Gastroesophageal sphincter (tissue), 3 donors: ENCODE measurements around the gene CRTC2.

Source experiments
- POLR2A ChIP-seq, 2 donors: fragments of 450-650 bp; IDR thresholded peaks; one replicate each; pipeline ENCODE4 v1.6.1; 2017; ENCODE audit warnings: antibody characterized with exemption in 2 of 2, mild to moderate bottlenecking in 2 of 2, moderate library complexity in 1 of 2
- TF ChIP-seq, protein P1 (sequence below), 4 experiments: fragments of 200-600 bp in 2 of 4; fragments of 450-650 bp in 2 of 4; sonication (generic) in 1 of 4; IDR thresholded peaks; one replicate each; pipeline ENCODE4 v1.5.1; 2017 to 2019; ENCODE audit warnings: antibody characterized with exemption in 4 of 4, mild to moderate bottlenecking in 2 of 4, moderate library complexity in 2 of 4

DNA sequence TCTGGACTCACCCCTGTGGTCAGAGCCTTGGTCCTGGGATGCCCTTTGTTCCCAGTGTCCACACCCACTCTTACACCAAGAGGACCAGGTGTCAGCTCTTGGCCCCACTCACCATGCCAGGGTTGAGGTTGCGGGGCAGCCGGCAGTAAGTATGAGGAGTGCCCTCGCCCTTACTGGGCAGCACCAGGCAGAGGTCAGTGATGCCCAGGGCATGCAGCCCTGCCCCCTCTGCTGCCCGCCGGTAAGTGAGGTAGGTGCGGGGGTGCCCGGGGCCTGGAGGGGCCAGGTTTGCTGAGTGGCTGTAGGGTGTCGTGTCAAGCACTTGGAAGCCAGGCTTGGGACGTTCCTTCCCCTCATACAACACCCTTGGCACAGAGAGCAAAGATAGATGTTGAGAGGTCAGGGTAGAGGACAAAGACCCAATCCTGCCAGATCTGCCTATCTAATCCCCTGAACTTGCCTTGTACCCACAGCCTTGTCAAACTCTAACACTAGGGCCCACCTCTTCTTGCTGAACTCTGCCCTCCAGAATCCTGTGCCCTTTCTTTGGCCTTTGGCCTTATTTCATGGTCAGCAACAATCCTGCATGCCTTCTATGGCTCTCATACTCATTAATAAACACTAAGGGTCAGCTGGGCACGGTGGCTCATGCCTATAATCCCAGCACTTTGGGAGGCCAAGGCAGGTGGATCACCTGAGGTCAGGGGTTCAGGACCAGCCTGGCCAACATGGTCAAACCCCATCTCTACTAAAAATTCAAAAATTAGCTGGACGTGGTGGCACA is 15.5 kb downstream of the CRTC2 start:
- TF ChIP-seq POLR2A (IDR thresholded peaks at IDR 0.05), result no peak
- TF ChIP-seq, protein P1, sequence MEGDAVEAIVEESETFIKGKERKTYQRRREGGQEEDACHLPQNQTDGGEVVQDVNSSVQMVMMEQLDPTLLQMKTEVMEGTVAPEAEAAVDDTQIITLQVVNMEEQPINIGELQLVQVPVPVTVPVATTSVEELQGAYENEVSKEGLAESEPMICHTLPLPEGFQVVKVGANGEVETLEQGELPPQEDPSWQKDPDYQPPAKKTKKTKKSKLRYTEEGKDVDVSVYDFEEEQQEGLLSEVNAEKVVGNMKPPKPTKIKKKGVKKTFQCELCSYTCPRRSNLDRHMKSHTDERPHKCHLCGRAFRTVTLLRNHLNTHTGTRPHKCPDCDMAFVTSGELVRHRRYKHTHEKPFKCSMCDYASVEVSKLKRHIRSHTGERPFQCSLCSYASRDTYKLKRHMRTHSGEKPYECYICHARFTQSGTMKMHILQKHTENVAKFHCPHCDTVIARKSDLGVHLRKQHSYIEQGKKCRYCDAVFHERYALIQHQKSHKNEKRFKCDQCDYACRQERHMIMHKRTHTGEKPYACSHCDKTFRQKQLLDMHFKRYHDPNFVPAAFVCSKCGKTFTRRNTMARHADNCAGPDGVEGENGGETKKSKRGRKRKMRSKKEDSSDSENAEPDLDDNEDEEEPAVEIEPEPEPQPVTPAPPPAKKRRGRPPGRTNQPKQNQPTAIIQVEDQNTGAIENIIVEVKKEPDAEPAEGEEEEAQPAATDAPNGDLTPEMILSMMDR (IDR thresholded peaks at IDR 0.05), result no peak
